ENCODE data around the gene TUBA1B. TPM values are rescaled to one million over a fixed set of nuclear protein-coding genes. Genes with fewer than 3 reads are reported as not detected.

The TUBA1B gene
- total and polyA plus RNA-seq, 2 of the 13 experiments (the other 11 are each of a cell fraction or from before 2014, with no cell fraction given) = 1,275 to 1,353 TPM

DNA sequence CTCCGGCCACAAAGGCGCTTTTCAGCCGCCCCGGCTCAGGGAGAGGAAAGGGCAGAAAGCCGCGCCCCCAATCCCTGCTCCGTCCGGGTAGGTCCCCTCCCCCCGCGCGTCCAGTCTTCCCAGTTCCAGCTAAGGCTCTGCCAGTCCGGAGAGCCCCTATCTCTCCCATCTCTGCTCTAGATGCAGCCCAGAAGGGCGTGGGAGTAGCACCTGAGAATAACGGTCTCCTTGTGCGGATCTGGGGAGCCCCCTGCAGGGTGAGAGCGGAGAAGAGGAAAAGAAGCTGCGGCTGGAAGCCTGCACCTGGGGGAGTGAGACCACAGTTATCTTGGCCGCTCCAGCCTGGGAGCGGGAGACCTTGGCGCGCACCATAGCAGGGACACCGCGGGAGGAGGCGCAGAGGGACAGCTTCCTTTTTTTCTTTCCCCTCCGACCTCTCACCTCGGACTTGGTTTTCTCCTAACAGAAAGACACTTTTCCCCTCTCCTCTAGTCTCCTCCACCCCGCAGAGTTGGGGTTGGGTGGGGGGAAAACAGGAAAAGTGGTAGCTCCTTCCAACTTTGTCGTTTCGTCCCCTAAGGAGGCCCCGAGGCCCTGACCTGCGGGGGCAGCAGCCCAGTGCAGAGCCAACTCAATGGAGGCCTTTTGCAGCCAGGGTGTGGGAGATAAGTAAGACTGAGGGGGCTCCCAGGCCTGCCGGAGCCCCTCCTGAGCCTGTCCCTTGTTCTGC, 38.9 kb downstream of the TUBA1B start (continued):
- TF ChIP-seq, protein P1, sequence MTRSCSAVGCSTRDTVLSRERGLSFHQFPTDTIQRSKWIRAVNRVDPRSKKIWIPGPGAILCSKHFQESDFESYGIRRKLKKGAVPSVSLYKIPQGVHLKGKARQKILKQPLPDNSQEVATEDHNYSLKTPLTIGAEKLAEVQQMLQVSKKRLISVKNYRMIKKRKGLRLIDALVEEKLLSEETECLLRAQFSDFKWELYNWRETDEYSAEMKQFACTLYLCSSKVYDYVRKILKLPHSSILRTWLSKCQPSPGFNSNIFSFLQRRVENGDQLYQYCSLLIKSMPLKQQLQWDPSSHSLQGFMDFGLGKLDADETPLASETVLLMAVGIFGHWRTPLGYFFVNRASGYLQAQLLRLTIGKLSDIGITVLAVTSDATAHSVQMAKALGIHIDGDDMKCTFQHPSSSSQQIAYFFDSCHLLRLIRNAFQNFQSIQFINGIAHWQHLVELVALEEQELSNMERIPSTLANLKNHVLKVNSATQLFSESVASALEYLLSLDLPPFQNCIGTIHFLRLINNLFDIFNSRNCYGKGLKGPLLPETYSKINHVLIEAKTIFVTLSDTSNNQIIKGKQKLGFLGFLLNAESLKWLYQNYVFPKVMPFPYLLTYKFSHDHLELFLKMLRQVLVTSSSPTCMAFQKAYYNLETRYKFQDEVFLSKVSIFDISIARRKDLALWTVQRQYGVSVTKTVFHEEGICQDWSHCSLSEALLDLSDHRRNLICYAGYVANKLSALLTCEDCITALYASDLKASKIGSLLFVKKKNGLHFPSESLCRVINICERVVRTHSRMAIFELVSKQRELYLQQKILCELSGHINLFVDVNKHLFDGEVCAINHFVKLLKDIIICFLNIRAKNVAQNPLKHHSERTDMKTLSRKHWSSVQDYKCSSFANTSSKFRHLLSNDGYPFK (CRISPR knock-in tag; IDR thresholded peaks at IDR 0.05; ENCODE audit: borderline replicate concordance) = no peak
- TF ChIP-seq RBAK (CRISPR knock-in tag; IDR thresholded peaks at IDR 0.05) (no peak), TOPORS (CRISPR knock-in tag; IDR thresholded peaks at IDR 0.05) (no peak), REPIN1 (CRISPR knock-in tag; IDR thresholded peaks at IDR 0.05; ENCODE audit: borderline replicate concordance, low read depth) (no peak), KDM4B (CRISPR knock-in tag; IDR thresholded peaks at IDR 0.05) (no peak), HDAC2 (CRISPR knock-in tag; IDR thresholded peaks at IDR 0.05) (0 out of 2 replicates have a peak, but pooled peaks have one; percentile 22), SAP130 (CRISPR knock-in tag; IDR thresholded peaks at IDR 0.05; ENCODE audit: low read depth) (peak; percentile 25), TBL1XR1 (IDR thresholded peaks at IDR 0.05; ENCODE audit: borderline replicate concordance, low read length, partially characterized antibody) (no peak), RELA (CRISPR knock-in tag; IDR thresholded peaks at IDR 0.05) (no peak), ZNF891 (CRISPR knock-in tag; IDR thresholded peaks at IDR 0.05) (no peak), NCOA1 (CRISPR knock-in tag; IDR thresholded peaks at IDR 0.05) (no peak), GABPB1 (CRISPR knock-in tag; IDR thresholded peaks at IDR 0.05) (peak; percentile 33; the same call in 1 of the 2 replicates), JUNB (CRISPR knock-in tag; IDR thresholded peaks at IDR 0.05; ENCODE audit: borderline replicate concordance) (no peak), PPARG (CRISPR knock-in tag; conservative IDR thresholded peaks at IDR 0.05) (no peak), MTA1 (CRISPR knock-in tag; IDR thresholded peaks at IDR 0.05; ENCODE audit: borderline replicate concordance) (no peak), EEA1 (CRISPR knock-in tag; IDR thresholded peaks at IDR 0.05; ENCODE audit: borderline replicate concordance) (no peak)
- TF ChIP-seq, protein P2, sequence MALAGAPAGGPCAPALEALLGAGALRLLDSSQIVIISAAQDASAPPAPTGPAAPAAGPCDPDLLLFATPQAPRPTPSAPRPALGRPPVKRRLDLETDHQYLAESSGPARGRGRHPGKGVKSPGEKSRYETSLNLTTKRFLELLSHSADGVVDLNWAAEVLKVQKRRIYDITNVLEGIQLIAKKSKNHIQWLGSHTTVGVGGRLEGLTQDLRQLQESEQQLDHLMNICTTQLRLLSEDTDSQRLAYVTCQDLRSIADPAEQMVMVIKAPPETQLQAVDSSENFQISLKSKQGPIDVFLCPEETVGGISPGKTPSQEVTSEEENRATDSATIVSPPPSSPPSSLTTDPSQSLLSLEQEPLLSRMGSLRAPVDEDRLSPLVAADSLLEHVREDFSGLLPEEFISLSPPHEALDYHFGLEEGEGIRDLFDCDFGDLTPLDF (CRISPR knock-in tag; IDR thresholded peaks at IDR 0.05) = no peak
- TF ChIP-seq, protein P3, sequence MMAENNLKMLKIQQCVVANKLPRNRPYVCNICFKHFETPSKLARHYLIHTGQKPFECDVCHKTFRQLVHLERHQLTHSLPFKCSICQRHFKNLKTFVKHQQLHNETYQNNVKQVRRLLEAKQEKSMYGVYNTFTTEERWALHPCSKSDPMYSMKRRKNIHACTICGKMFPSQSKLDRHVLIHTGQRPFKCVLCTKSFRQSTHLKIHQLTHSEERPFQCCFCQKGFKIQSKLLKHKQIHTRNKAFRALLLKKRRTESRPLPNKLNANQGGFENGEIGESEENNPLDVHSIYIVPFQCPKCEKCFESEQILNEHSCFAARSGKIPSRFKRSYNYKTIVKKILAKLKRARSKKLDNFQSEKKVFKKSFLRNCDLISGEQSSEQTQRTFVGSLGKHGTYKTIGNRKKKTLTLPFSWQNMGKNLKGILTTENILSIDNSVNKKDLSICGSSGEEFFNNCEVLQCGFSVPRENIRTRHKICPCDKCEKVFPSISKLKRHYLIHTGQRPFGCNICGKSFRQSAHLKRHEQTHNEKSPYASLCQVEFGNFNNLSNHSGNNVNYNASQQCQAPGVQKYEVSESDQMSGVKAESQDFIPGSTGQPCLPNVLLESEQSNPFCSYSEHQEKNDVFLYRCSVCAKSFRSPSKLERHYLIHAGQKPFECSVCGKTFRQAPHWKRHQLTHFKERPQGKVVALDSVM (CRISPR knock-in tag; IDR thresholded peaks at IDR 0.05) = no peak
- TF ChIP-seq, protein P4, sequence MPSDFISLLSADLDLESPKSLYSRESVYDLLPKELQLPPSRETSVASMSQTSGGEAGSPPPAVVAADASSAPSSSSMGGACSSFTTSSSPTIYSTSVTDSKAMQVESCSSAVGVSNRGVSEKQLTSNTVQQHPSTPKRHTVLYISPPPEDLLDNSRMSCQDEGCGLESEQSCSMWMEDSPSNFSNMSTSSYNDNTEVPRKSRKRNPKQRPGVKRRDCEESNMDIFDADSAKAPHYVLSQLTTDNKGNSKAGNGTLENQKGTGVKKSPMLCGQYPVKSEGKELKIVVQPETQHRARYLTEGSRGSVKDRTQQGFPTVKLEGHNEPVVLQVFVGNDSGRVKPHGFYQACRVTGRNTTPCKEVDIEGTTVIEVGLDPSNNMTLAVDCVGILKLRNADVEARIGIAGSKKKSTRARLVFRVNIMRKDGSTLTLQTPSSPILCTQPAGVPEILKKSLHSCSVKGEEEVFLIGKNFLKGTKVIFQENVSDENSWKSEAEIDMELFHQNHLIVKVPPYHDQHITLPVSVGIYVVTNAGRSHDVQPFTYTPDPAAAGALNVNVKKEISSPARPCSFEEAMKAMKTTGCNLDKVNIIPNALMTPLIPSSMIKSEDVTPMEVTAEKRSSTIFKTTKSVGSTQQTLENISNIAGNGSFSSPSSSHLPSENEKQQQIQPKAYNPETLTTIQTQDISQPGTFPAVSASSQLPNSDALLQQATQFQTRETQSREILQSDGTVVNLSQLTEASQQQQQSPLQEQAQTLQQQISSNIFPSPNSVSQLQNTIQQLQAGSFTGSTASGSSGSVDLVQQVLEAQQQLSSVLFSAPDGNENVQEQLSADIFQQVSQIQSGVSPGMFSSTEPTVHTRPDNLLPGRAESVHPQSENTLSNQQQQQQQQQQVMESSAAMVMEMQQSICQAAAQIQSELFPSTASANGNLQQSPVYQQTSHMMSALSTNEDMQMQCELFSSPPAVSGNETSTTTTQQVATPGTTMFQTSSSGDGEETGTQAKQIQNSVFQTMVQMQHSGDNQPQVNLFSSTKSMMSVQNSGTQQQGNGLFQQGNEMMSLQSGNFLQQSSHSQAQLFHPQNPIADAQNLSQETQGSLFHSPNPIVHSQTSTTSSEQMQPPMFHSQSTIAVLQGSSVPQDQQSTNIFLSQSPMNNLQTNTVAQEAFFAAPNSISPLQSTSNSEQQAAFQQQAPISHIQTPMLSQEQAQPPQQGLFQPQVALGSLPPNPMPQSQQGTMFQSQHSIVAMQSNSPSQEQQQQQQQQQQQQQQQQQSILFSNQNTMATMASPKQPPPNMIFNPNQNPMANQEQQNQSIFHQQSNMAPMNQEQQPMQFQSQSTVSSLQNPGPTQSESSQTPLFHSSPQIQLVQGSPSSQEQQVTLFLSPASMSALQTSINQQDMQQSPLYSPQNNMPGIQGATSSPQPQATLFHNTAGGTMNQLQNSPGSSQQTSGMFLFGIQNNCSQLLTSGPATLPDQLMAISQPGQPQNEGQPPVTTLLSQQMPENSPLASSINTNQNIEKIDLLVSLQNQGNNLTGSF (CRISPR knock-in tag; IDR thresholded peaks at IDR 0.05) = no peak
